ENCODE results near the gene HDAC4.

The HDAC4 gene

DNA sequence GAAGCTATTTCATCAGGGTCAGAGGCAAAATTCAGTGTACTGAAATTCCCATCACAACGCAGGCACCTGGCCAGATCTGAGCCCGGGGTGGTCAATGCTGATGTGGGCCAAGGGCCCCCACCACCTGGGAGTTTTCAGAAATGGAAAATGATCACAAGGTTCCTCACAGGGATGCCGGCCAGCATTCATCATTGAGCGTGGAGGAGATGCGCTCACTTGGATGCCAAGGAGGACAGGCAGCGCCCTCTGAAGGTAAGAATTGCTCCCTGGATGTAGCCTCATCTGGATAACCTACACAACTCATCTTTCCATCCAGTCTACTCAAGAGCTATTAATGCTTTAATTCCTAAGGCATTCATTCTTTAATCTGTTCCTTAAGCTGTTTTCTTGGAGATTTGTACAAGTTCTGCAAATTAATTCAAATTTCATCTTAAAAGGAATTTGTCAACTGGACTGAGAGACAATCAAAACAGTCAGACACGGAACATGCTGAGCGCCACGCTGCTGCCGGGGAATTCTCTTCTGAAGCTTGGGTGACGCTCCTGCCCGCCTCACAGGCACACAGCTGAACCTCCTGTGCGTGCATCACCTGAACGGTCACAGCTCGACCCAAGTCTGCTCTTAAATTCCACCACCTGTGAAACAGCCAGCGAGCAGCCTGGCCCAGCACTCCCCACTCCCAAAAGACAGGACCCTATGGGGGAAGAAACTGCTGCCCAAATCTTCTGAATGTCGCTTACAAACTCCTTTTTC, 206.7 kb downstream of the HDAC4 start:
- DNase-seq: no peak

DNA sequence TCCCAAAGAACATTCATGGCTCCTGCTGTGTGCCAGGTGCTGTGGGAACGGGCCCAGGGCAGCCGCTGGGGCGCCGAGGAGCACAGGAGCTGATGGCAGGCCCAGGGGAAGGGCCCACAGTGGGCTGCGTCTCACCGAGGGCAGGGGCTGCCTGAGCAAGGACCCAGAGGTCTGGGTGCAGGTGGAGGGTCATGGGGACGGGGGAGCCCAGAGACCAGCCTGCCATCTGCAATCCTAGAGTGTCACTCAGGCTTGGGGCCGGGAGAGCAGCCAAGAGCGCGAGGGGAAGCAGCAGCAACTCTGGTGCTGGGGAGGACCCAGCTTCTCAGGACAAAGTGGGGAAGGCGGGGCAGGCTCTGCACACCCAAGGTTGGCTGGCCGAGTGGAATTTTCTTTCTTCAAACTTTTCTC, 207.4 kb downstream of the HDAC4 start:
- no peak for DNase-seq

DNA sequence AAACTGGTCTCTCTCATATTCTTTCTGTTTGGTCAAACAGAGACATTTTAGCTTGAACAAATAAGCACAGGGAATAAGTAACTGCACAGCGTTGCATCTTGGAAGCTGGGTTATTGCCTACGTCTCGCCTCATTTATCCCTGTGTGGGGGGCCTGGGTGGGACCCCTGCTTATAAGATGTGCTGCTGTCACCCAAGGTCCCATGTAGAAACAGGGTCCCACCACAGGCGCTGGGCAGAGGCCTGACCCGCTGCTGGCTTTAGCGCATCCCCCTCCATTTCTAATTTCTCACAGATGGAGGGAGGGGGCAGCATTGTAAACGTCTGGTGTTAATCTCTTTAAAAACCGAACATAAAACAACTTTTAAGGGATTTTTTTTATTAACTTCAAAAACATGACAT, 207.8 kb downstream of the HDAC4 start:
- DNase-seq: no peak

DNA sequence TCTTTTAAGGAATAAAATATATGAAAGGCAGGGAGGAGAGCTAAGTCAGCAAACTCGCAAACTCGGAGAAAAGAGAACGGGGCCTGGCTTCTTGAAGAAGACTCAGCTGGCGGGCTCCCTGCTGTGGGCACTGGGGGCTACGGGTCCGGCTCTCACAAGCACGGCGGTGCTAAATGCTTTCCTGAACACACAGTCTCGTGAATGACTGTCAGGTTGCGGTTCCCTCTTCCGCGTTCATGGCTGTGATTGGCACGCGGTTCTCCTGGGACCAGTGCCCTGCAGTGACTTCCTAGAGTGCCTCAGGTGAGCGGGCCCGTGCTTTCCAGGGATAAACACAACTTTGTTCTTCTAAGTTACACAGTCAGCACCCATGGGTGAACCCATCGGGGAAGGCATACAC, 208.4 kb downstream of the HDAC4 start:
- no peak for DNase-seq

DNA sequence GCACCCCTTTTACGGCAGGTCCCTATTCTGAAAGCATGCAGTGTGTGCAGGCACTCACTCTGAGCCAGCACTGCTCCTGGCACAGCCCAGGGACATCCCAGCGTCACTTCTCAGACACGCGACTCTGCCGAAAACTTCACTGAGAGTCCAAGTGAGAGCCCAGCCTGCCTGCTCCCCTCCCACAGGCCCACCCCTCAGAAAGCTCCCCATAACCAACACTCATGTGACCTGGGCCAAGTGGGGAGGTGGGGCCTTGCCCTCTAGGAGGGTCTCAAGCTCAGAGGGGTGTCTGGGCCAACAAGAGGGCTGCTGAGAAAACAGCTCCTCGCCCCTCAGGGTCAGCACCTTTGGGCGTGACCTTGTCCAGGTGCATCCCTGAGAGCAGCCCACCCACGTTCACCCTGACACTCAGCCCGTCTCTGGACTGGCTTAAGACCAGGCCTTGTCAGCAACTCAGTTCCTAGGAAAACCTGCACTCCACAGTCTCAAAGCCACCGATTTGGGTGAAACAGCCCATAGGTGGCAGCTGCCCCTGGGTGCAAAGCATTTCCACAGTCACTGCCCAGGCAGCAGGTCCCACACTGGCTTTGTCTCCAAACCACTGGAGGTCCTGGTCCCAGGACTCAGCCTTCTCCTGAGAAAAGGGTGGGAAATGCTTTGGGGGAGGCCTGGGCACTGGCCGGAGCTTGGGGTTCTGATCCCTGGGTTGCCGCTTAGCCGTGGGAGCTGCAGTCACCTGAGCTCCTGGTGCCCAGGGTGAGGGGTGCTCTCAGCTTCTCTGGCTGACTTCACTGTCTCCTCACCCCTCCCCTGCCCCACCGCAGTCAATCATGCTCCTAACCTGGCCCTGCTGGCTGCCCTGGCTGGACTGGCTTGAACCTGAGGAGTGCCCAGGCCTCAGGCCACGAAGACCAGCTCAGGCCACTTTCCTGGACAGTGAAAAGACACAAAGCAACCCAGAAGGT, 209.6 kb downstream of the HDAC4 start:
- DNase-seq: no peak

DNA sequence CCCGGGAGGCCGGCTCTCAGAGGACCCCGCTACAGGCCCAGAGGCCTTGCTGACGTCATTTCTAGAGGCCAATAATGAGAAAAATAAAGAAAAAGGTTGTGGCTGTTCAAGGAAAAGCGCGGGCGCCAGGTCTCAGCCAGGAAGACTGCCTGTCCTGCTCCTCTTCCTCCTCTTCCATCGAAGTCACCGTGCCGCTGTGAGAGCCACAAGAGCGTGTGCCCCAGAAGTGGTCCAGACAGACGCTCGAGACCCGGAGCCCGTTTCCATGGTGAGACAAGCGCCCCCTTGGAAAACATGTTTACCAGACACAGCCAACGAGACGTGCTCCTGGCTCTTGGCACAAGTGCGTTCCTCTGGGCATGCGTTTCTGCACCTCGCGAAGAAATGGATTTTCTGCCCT, 210.5 kb downstream of the HDAC4 start:
- DNase-seq: no peak

DNA sequence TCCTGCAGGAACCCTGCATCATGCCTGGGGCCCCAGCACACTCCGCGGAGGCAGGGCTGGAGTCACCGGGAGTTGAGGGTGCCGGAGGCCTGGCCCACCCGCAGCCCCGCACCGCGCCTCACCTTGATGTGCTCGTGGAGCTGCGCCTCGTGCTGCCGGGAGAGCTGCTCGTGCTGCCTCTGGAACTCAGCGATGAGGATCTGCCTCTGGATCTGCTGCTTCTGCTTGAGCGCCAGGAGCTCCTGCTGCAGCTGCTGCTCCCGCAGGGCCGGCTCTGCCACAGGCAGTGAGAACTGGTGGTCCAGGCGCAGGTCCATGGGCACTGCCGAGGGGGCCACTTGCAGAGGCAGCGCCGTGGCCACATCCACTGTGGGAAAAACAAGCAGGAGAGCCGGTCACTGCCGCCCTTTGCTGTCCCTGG, 211.1 kb downstream of the HDAC4 start:
- DNase-seq: no peak

DNA sequence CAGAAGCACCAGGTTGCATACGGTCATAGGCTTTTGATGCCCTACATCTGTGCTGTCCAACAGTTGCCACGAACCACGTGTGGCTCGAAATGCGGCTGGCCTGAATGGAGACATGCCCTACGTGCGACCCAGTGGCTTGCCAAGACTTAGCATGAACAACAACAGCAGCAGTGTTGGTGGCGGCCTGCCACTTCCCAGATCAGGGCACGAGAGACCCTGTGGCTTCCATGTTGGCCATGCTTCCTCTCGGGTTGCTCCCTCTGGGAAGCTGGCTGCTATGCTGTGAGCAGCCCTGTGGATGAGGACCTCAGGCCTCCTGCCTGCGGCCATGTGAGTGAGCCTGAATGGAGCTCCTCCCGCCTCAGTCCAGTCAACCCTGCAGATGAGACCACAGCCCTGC, 212.3 kb downstream of the HDAC4 start:
- no peak for DNase-seq

DNA sequence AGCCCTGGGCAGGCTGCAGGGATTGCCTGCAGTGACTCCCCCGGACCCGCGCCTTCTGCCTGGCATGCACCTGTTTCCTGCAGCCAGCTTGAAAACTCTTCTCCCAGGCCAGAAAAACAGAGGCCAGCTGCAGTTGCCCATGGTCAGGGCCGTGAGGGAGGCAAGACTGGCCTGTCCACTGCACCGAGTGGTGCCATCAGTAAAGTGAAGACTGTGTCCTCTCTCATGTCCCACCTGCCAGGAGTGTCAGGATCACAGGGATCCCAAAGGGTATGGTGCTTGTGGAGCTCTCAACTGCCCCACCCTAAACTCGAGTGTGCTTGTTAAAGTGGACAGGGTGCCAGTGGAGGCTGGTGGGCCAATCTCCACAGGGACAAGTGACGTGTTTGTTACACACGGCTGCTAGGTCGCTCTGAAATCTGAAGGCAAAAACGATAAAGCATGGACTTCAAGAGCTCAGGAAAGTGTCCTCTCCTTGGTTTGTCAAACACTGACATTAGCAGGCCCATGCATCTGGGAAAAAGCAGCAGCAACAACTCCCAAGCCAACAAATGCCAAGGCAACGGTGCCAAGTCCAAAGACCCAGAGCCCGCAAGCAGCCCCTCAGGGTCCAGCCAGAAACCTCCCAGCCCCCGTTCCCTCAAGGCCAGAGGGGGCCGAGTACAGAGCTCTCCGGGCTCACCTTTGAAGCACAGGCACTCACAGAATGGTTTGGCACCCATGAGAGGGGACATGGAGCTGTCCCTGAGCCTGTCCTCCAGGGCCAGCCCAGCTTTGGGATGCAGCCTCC, 213.2 kb downstream of the HDAC4 start:
- DNase-seq: no peak

DNA sequence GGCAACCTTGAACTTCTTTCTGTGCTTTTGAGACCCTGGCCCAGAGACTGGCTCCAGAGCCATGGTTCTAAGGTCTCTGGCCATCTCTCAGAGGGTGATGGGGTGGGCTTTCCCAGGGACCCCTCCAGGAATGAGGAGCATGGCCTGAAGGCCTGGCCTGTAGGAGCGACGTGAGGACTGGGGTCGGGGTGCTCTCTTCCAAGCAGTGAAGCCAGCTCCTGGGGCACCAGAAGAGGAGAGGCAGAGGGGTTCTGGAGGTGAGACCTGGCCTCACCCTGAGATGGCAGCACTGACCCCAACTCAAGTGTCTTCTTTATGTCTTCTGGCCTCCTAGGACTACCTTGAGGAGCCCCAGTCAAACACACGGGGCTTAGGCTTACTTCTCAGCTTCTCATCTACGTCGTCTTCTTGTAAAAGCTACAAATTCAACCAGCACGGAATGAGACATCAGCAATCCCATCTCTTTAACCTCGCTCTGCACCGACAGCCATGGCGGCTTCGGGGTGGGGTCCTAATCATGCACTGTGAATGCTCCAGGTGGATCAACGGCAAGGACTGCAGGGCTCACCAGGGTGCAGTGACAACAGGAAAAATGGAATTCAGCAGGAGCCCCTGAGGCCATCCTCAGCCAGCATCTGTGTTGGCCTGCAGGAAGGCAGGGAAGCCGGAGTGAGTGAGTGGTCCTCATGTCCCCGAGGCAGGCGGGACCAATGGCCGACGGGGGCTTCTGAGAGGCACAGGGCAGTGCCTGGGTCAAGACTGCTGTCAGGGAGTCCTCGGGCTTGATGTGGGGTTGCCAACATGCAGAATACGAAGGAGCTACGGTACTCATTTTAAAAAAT, 214.1 kb downstream of the HDAC4 start:
- DNase-seq: no peak

DNA sequence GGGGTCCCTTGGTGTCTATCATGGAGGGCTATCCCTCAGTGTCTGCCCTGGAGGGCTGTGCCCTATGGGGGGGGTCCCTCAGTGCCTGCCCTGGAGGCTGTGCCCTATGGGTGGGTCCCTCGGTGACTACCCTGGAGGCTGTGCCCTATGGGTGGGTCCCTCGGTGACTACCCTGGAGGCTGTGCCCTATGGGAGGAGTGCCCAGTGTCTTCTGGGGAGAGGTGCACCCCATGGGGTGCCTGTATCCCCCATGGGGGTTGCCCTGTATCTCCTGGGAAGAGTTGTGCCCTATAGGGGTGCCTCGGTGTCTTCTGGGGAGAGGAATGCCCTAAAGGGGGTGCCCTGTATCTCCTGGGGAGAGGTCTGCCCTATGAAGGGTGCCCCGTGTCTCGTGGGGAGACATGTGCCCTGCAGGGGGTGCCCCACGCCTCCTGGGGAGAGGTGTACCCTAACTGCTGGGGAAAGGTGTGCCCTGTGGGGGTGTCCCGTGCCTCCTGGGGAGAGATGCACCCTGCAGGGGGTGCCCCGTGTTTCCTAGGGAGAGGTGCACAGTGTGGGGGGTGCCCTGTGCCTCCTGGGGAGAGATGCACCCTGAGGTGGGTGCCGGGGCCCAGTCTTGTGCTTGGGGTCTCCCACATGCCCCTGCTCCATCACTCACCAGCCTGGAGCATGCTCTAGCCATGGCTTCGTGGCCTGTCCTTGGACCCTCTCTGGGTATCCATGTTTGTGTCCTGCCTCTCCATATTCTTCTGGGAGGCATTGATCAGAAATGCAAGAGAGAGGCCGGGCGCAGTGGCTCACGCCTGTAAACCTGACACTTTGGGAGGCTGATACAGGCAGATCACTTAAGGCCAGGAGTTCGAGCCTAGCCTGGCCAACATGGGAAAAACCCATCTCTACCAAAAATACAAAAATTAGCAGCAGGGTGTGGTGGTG, 215.6 kb downstream of the HDAC4 start:
- no peak for DNase-seq

DNA sequence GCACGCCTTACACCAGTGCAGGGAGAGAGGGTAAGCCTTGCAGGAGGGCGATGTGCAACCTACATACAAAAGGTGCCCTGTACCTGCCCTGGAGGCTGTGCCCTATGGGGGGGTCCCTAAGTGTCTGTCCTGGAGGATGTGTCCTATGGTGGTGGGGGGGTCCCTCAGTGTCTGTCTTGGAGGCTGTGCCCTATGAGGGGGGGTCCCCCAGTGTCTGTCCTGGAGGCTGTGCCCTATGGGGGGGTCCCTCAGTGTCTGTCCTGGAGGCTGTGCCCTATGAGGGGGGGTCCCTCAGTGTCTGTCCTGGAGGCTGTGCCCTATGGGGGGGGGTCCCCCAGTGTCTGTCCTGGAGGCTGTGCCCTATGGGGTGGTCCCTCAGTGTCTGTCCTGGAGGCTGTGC, 216.6 kb downstream of the HDAC4 start:
- DNase-seq: no peak

DNA sequence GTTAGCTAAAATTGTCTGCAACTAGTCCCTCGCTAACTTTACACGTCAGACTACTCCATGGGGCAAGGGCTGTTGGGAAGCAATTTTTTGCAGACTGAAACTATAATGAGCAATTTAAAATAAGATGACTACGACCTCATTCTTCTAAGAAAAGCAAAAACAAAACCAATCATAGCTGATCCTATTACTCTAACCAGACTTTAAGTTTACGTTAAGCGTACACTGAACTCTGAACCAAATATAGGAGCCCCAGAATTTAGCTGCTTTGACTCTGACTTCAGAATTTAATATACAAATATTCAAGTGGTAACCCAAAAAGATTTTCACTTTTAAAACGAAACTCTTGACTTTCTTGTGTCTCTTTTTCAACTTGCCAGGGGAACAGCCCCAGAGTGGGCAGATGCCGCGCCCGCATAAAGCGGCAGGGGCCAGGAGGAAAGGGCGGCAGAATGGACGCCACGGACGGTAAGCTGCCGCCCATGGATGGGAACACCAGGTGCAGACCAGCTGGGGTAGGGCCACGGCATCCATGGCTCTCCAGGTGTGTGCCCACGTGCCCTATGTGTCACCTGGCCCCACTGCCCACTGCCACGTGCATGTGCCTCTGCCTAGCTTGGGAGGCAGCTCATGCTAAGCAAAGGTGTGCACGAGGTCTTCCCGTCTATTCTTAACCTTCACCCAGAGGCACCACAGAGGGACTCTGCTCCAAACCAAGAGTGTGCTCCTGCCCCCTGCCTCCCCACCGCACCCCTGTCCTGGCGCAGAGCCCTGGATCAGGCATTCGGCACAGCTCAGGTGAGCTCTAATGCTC, 217.6 kb downstream of the HDAC4 start:
- no peak for DNase-seq

DNA sequence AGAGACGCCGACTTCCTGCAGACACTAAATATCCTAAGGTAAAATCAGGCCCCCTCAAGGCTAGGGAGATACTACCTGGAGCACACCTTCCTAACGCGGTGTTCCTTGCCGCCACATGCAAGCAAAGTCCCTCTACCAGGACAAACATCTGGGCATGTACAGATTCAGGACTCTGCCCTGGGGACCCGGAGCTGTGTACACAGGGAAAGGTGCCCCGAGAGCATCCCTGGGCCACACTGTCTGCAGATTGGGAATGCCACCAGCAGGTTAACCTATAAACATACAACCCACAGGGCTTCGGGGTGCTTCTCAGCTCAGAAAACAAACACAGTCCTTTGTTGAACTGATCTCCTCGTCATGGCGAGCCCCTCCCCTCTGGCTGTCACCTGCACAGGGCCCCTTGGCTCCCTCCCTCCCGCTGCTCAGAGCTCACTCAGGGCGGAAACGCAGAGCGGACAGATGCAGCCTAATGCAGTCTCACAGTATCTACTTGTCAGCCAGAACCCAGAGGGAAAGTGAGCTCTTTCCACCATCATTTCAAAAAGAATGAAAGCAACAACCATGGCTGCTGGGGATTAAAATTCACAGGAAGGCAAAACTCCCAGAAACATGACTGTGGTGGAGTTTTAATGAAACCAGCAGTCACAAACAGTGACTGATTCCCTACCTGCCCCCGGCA, 218.8 kb downstream of the HDAC4 start:
- no peak for DNase-seq

DNA sequence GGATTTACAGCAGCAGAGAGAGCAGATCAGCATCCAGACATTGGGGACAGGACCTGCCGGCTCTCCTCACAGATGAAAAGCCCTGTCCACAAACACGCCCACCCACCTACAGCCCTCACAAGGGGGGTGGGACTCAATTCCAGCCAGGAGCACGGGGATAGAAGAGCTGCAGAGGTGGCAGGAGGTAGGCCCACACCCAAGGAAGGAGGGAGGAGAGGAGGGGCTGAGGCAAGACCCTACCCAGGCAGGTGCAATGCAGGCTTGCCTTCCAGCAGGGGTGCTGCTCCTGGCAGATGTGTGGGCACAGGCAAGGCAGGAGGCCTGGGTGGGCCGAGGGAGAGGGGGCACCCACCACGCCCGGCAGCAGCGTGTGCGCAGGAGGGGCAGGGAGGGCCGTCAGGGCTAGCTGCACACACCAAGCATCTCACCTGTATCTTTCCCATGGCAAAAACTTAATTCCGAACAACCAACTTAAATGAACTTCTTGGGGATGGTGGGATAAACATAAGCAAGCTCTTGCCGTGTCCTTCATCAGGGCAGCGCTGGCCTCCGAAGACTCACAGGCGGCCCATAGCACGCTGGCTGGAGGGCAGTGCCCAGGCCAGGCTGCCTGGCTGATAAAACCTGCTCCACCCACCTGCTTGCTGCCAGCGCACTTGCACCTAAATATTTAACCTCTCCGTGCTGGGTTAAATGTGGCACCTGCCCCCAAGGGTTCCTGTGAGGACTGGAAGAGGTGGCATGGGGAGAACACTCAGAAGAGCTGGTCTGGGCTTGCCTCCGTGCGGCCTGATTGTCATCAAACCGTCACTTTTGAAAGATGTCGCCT, 219.5 kb downstream of the HDAC4 start:
- no peak for DNase-seq

DNA sequence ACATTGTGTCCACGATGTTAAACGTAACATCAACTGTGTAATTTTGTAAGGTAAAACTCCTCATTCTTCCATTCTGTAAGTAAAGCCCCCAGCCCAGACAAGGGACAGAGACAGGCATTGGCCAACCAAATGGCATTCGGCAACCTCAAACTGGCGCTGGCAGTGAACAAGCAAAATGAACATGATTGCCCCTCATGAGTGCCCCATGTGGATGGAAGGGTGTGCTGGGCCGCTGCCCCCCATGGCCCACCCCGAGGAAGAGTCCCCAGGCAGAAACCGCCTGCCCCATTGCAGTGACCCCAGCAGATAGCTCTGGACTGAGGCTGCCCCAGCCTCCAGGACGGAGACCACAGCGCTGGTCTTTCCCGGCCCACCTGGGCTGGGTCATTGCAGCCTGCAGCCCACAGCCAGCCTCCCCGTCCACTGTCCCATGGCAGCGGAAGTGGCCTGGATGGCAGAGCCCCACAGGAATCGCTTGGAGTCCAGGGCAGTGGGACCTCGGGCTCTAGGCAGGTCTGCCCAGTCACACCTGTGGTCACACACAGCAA, 220.2 kb downstream of the HDAC4 start:
- DNase-seq: no peak

DNA sequence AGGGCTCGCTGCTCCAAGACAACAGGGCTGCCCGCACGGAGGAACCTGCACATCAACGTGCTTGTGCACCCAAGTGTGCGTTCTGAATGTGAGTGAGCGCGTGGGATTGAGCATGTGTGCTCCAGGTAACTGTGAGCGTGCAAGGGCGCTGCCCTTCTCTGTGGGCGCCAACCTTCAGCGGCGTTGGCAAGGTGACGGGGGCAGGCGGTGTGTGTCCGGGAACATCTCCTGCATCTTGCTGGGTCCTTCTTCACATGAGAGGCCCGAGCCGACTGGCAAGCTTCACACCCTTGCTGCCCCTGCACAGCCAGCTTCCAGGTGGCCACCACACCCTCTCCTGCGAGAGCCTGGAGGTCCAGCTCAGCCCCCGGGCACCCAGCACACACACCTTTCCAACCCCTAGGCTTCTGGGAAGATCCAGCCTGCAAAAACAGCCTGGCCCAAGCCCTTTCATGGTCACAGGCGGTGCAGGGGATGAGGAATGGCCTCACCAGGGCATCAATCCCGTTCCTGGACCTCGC, 220.9 kb downstream of the HDAC4 start:
- no peak for DNase-seq

DNA sequence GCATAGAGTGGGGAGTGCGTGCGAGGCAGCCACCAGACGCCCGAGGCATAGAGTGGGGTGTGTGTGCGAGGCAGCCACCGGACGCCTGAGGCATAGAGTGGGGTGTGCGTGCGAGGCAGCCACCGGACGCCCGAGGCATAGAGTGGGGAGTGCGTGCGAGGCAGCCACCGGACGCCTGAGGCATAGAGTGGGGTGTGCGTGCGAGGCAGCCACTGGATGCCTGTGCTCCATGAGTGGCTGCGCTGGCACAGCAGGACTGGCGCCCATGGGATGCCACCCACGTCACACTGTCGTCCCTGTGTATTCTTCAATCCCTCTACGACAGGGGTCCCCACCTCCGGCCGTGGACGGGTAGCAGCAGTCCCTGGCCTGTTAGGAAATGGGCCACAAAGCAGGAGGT, 221.9 kb downstream of the HDAC4 start:
- no peak for DNase-seq
